ENCODE results near the gene TBCEL.

DNA sequence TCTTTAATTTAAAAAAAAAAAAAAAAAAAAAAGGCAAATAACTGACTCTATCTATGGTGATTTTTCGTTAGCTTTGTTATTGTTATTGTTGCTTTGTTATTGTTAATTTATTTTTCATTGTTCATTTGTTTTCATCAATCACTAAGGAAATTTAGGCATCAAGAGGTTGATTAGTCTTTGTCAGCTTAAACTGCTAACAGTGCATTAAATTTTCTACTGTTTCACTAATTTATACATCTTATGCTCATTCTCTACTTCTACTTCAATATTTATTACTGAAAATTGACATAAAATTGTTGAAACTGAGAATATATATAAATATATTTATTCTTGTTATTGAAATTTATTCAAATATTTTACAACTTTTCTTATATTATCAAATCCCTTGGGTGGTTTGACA is 24.0 kb downstream of the TBCEL start:
- TF ChIP-seq, protein P1, sequence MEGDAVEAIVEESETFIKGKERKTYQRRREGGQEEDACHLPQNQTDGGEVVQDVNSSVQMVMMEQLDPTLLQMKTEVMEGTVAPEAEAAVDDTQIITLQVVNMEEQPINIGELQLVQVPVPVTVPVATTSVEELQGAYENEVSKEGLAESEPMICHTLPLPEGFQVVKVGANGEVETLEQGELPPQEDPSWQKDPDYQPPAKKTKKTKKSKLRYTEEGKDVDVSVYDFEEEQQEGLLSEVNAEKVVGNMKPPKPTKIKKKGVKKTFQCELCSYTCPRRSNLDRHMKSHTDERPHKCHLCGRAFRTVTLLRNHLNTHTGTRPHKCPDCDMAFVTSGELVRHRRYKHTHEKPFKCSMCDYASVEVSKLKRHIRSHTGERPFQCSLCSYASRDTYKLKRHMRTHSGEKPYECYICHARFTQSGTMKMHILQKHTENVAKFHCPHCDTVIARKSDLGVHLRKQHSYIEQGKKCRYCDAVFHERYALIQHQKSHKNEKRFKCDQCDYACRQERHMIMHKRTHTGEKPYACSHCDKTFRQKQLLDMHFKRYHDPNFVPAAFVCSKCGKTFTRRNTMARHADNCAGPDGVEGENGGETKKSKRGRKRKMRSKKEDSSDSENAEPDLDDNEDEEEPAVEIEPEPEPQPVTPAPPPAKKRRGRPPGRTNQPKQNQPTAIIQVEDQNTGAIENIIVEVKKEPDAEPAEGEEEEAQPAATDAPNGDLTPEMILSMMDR (IDR thresholded peaks at IDR 0.05; ENCODE audit: low read depth, low read length), result no peak
- TF ChIP-seq EZH2phosphoT487 (IDR thresholded peaks at IDR 0.05; ENCODE audit: low read depth), result no peak

Data from OCI-LY3 (cell line).